Activated B cell treated with CpG ODN at 0.5 μM for 24 hours (primary cell): ENCODE results near the gene KRT32. TPM values are rescaled to one million over a fixed set of nuclear protein-coding genes. Genes with fewer than 3 reads are reported as not detected.

Experiments used
- ATAC-seq: fragments of 200-7000 bp; cut with Tn5 transposase; one replicate; pipeline ENCODE4 v1.10.0; 2021; ENCODE audit warnings: low read depth, mild to moderate bottlenecking, moderate library complexity
- CTCF ChIA-PET: fragments of 350-600 bp; sonication (Branson Sonifier 250); formaldehyde crosslinking; loops from one replicate; lab custom pipeline; 2021; ENCODE audit warnings: antibody characterized with exemption; lab: Charles Lee
- POLR2A ChIA-PET: fragments of 350-600 bp; sonication (Branson Sonifier 250); formaldehyde crosslinking; loops from one replicate; lab custom pipeline; 2021; ENCODE audit warnings: antibody characterized with exemption; lab: Charles Lee
- DNase-seq: peaks from one replicate; pipeline ENCODE4 v3.0.0; 2022
- H3K27ac Mint-ChIP-seq: one replicate; pipeline ENCODE4 v1.8.0; 2020; ENCODE audit warnings: mixed read lengths
- H3K27me3 Mint-ChIP-seq: one replicate; pipeline ENCODE4 v1.8.0; 2021; ENCODE audit warnings: mixed read lengths
- H3K36me3 Mint-ChIP-seq: one replicate; pipeline ENCODE4 v1.8.0; 2021; ENCODE audit warnings: low read depth, mixed read lengths
- H3K4me1 Mint-ChIP-seq: one replicate; pipeline ENCODE4 v1.8.0; 2021; ENCODE audit warnings: mixed read lengths
- H3K4me3 Mint-ChIP-seq: one replicate; pipeline ENCODE4 v1.8.0; 2020; ENCODE audit warnings: mild to moderate bottlenecking, mixed read lengths
- H3K9me3 Mint-ChIP-seq: one replicate; pipeline ENCODE4 v1.8.0; 2020; ENCODE audit warnings: mixed read lengths
- CTCF ChIP-seq: fragments of 200-600 bp; IDR thresholded peaks from one replicate; pipeline ENCODE4 v1.8.0; 2022; ENCODE audit warnings: antibody characterized with exemption, mild to moderate bottlenecking
- intact Hi-C: fragments of 100-400 bp; cut with micrococcal nuclease; formaldehyde crosslinking; loops from one replicate; pipeline ENCODE4 v1.15.1; 2024
- total RNA-seq: library from RNA; stranded (reverse); gene quantifications from 2 replicates; pipeline ENCODE4 v1.2.3, GENCODE V29; 2022

KRT32 gene
- total RNA-seq, 1 donor from 2014 or later, result not detected

- intact Hi-C loops, result no loop called here
- Mint-ChIP-seq H3K4me3 (no peak overlapping the region), H3K36me3 (no peaks in the 10 kb centered on the region), H3K27me3 (peaks cover 7% of the 10 kb centered on the region), H3K9me3 (no peaks in the 10 kb centered on the region), H3K27ac (no peak overlapping the region), H3K4me1 (no peaks in the 10 kb centered on the region)
- no peak for TF ChIP-seq CTCF
- DNase-seq, result no peak
- CTCF ChIA-PET, result no interaction called here
- POLR2A ChIA-PET, result no interaction called here
- ATAC-seq, result no peak
Observed at GRCh38 chr17:41505809-41506767, 38.9 kb upstream of the KRT32 start.

- ChIA-PET CTCF (no interaction called here), POLR2A (no interaction called here)
- H3K4me3 Mint-ChIP-seq, result no peak within 1 kb of the TSS
Observed at GRCh38 chr17:41505007-41505808, 38.0 kb upstream of the KRT32 start, which contains the start of gene KRT13. Gene KRT13 (minus strand): TSS chr17:41505612. CDS start chr17:41505550, 62 bp downstream.

GRCh38 chr17:41504246-41504977 lies 37.2 kb upstream of the KRT32 start:
- intact Hi-C loops, result no loop called here

More at GRCh38 chr17:41505007-41505808, 38.0 kb upstream of the KRT32 start, which contains the start of gene KRT13:
- Mint-ChIP-seq H3K4me1 (no peaks in the 10 kb centered on the region), H3K36me3 (no peaks in the 10 kb centered on the region), H3K9me3 (no peaks in the 10 kb centered on the region), H3K27me3 (peaks cover 7% of the 10 kb centered on the region), H3K27ac (no peak within 1 kb of the TSS)
- no peak for TF ChIP-seq CTCF
- DNase-seq, result no peak
- intact Hi-C loops, result no loop called here
- no peak for ATAC-seq

GRCh38 chr17:41503202-41503601 lies 36.0 kb upstream of the KRT32 start:
- Mint-ChIP-seq H3K9me3 (no peaks in the 10 kb centered on the region), H3K27ac (no peak overlapping the region), H3K4me3 (no peak overlapping the region), H3K36me3 (no peaks in the 10 kb centered on the region), H3K4me1 (no peaks in the 10 kb centered on the region), H3K27me3 (peaks cover 5% of the 10 kb centered on the region)
- ChIA-PET POLR2A (no interaction called here), CTCF (no interaction called here)
- DNase-seq (no peak), ATAC-seq (no peak)
- intact Hi-C loops, result no loop called here
- no peak for TF ChIP-seq CTCF

More at GRCh38 chr17:41504246-41504977, 37.2 kb upstream of the KRT32 start:
- no peak overlapping the region for H3K27ac Mint-ChIP-seq
- H3K36me3 Mint-ChIP-seq, result no peaks in the 10 kb centered on the region
- DNase-seq (no peak), ATAC-seq (no peak)
- ChIA-PET POLR2A (no interaction called here), CTCF (no interaction called here)
- no peaks in the 10 kb centered on the region for H3K4me1 Mint-ChIP-seq
- H3K4me3 Mint-ChIP-seq, result no peak overlapping the region
- H3K9me3 Mint-ChIP-seq, result no peaks in the 10 kb centered on the region
- peaks cover 5% of the 10 kb centered on the region for H3K27me3 Mint-ChIP-seq
- no peak for TF ChIP-seq CTCF
